CD1c-positive myeloid dendritic cell (primary cell): ENCODE measurements around the gene EXOC3L4.

ENCODE experiments used
- DNase-seq: peaks from one replicate; pipeline ENCODE4 v3.0.0-alpha.2; 2016; ENCODE audit errors: extremely low spot score

Gene EXOC3L4

DNA sequence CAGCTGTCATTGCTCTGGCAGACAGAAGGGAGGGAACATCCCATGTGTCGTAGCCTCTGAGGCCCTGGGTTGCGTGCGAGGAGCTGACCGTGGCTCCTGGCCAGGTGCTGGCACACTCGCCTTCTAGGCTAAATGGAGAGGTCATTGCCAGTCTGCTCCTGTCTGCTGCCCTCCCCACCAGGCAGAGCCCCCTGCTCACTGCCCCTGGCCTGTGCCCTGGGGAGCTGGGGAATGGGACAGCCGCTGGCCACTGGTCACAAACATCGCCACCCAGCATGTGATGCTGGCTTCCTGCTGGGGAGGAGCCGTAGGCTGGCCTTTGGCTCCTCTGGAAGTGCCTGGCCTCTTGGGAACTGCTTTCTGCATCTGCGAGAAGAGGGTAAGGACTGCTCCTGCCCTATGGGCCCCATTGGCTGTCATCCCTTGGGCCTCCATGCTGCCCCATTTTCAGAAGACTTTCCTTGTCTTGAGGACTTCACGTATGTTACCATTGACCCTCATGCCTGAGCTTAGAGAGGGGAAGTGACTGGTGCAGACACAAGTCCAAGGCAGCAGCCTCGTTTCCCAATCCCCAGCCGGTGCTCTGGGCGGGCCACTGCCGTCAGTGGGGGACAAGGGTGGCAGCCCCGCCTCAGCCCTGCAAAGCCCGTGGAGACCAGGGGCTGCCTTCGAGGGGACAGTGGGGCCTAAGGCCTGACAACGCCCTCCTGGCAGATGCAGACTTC is 26.8 kb downstream of the EXOC3L4 start:
- DNase-seq: peak; percentile 86

DNA sequence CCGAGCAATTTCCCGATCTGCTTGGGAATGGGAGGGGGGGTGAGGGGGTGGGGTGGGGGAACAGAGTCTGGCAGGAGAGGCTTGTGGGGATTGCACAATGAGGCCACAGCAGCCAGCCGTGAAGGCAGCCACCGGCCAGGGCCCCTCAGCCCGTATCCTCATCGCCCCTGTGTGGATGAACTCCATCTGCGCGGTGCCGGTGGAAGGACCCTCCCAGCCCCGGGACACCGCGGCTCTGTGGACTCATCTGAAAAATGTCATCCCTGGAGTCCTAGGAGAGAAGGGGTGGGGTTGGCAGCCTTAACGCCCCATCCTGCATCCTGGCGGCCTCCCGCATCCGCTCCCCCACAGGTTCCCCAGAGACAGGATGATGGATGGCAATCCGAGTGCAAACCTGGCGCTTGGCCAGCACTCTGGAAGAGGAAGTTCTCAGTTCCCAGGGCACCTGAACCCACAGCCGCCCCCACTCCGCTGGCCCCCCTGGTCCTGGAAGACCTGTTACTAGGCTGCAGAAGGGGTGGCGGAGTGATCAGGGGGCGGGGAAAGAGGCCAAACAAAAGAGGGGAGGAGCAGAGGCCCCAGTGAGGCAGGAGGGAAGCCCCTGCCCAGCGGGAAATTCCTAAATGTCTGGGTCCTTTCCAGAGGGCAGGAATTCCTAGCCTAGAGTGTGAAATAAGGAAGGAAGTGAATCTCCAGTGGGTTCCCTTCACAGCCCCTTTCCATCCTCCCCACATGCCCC is 27.5 kb downstream of the EXOC3L4 start:
- peak; percentile 83 for DNase-seq

DNA sequence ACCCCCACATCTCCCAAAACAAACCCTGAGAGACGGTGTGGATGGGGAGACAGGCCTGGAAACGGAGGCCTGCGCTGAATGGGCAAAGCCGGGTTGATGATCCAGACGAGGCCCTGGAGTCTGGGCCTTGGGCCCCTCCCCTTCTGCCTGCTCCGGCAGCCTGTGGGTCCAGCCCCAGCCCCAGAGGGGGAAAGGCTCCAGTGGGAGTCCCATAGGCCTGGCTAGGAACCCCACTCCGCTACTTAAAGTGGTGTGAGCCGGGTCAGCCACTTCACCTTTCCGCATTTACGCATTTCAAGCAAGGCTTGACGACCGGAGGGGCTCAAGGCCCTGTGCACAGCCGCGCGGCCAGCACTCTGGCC is 28.0 kb downstream of the EXOC3L4 start:
- no peak for DNase-seq

DNA sequence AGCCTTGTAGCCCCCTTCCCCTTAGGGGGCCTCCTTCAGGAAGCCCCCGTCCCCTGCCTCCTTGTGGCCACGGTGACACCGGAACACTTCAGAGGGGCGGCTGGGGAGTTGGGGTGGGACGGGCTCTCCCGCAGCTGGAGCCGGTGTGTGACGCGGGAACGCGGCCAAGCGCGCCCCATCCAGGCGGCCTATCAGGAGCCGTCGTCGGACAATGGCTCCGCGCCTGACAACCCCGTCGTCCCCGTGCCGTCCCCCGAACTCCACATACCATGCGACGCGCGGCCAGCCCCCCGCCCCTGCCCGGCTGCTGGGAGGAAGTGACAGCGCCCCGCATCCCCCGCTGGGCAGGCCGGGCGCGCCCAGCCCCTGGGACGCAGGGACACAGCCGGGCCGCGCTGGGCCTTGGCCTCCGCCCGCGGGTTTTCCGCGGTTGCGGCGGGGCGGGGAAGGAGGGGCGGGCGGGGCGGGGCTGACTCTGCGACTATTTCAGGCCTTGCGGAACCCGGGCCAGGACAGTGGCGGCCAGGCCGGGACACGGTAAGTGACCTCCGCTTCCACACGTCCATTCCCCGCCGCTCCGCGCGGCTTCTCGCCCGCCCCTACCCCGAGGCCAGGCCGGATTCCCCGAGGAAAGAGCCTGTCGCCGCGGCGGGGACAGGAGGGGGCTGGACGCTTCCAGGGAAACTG is 28.6 kb downstream of the EXOC3L4 start, which contains the start of gene TNFAIP2:
TNFAIP2 (plus strand) TSS at position 515 of the 687 bp plus-strand sequence. CDS start 2,997 bp downstream, outside the sequence.
- DNase-seq: peak; percentile 86

DNA sequence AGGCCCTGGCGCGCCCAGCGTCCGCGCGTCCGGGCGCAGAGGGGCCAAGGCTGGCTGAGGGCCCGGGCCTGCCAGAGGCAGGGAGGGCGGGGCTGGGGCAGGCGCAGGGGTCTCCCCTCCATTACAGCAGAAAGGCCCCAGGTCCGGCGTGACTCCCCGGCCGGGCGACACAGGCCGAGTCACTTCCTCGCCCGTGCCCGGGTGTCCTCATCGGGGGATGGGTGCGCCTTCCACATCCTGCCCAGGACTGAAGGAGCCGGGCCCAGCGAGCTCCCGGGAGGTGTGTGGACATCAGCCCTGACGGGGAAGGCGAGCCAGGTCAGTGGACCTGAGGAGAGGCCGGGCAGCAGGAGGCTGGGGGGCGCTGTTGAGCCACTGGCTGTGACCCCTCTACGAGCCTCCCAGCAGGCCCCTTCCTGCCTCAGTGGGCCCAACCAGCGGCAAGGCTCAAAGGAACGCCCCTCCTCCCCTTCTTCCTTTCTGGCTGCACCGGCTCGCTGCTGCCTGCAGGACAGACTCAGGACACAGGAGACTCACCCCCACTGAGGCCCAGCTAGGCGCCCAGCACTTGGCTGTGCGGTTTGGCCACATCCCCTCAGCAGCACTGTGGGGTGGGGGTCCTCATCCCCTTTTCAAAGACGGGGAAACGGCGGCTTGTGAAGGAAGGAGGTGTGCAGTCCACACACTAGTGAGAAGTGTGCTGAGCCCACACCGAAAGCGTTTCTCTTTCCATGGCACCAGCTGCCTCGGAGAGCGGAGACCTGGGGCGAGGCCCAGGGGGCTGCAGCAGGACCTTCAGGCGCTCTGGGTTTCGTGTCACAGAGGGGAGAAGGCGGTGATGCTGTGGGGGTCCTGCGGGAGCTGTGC is 29.3 kb downstream of the EXOC3L4 start:
- peak; percentile 52 for DNase-seq

DNA sequence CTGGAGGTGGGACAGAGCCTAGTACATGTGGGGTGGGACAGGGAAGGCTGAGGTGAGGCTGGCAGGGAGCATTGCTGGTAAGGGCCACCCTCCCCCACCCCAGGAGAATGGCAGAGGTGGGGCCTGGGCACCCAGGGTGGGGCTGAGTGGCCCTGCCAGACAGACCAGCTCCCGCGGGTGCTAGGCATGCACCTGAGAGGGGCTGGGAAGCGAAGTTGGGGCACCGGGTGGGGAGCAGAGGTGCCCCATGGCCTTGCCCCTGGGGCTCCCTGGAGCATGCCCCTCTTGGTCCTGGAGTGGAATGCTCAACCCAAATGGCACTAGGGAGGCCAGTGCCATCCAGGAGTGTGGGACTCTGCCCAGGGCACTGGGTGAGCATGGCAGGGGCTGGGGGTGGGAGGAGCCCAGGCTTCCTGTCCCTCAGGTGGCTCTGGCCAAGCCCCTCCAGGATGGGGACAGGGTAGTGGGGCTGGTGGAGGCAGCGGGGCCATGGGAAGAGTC is 30.0 kb downstream of the EXOC3L4 start:
- DNase-seq: no peak

DNA sequence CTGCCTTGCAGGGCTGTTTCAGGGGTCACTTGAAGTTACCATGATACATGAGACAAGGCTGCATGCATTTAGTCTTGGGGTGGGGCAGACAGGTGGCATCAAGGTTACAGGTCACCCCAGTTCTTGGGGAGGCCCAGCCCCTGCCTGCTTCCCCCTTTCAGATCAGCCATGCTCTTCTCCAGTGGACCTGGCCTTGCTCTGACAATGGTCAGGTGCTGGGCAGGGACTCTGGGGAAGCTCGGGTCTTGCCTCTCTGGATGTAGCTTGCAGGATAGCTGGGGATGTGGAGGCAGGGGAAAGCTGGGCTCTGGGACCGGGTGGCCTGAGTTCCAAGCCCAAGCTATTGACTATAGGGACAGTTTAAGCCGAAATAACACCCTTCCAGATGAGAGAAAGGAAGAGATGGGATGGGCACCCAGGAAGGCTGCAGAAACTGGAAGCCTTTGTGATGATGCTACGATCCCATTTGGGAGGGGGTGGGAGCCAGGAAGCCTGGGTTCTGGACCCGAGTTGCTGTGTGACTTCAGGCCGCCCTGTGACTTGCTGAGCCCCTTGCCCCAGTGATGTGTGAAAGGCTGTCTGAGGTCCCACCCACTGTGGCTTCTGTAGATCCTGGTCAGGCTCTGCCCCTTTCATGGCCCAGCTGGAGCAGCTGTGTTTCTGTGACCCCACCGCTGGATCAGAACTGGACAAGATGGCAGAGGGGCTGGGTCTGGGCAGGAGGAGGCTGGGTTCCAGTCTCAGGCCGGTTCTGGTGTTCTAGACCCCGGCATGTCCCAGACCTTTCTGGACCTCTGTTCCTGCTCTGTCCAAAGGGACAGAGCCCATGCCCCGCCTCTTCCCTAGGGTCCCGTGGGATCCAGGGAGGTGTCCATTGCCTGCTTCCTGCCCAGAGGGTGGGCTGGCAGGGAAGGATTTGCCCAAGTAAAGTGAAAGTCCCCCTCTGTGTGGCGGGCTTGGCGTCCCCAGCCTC is 30.9 kb downstream of the EXOC3L4 start:
- no peak for DNase-seq

DNA sequence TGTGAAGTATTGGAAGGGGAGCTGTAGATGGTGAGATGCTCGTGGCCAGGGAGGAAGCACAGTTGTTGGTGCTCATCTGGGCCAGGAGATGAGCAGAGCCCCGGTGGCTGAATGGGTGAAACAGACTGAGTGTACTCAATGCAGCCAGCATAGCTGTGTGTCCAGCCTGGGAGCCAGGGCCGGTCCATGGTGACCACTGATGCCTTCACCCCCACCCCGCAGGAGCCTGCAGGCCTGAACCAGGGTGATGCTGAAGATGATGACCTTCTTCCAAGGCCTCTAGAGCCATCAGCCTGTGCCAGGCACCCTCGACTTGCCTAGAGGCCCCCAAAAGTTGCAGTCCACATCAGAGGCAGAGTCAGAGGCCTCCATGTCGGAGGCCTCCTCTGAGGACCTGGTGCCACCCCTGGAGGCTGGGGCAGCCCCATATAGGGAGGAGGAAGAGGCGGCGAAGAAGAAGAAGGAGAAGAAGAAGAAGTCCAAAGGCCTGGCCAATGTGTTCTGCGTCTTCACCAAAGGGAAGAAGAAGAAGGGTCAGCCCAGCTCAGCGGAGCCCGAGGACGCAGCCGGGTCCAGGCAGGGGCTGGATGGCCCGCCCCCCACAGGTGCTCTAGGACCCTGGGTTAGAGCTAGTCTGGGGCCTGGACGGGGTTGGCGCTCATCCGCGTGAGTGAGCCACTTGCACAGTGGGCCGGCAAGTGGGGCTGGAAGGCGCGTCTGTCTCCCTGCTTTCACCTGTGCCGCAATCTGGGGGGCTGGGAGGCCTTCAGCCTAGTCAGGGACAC is 31.8 kb downstream of the EXOC3L4 start:
- no peak for DNase-seq

DNA sequence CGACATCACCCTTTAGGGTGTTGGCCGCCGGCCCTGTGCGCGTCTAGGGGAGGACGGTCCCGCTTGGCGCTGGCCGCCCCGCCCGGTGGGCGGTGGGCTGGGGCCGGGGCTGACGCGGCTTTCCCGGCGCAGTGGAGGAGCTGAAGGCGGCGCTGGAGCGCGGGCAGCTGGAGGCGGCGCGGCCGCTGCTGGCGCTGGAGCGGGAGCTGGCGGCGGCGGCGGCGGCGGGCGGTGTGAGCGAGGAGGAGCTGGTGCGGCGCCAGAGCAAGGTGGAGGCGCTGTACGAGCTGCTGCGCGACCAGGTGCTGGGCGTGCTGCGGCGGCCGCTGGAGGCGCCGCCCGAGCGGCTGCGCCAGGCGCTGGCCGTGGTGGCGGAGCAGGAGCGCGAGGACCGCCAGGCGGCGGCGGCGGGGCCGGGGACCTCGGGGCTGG is 32.4 kb downstream of the EXOC3L4 start:
- no peak for DNase-seq

DNA sequence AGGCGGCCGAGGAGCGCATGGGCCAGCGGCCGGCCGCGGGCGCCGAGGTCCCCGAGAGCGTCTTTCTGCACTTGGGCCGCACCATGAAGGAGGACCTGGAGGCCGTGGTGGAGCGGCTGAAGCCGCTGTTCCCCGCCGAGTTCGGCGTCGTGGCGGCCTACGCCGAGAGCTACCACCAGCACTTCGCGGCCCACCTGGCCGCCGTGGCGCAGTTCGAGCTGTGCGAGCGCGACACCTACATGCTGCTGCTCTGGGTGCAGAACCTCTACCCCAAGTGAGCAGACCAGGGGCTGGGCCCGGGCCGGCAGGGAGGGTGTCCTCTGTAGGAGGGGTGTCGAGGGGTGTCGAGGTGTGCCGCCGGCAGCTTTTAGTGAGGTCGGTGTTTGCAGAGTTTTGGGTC is 32.8 kb downstream of the EXOC3L4 start:
- no peak for DNase-seq

DNA sequence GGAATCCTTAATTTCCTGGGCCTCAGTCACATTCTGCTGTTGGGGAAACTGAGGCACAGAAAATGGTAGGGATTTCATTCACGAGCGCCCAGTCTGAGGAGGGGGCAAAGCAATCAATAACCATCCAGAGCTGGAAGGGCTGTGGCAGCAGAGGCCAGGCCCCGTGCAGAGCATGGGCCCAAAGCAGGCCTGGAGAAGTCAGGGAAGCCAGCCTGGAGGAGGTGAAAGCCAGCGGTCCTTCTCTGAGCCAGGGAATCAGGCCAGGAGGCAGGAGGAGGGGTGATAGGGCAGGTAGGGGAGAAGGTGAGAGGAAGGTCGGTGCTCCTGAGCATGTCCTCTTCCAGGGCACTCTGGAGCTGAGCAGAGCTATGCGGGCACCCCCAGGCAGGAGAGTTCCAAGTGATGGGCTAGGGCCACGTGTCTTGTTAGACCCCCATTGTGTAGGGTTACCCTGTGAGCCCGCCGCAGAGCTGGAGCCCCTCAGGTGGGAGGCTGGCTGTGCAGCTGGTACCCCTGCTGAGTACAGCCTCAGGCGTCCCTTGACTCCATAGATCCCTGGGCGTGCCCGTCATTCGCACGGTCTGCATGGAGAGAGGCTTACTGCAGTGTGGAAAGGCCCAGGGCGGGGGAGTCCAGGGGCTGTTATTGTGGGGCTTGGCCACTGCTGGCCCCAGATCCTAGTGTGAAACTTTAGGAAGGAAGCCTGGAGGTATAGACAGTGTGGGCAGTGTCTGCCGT is 33.5 kb downstream of the EXOC3L4 start:
- no peak for DNase-seq

DNA sequence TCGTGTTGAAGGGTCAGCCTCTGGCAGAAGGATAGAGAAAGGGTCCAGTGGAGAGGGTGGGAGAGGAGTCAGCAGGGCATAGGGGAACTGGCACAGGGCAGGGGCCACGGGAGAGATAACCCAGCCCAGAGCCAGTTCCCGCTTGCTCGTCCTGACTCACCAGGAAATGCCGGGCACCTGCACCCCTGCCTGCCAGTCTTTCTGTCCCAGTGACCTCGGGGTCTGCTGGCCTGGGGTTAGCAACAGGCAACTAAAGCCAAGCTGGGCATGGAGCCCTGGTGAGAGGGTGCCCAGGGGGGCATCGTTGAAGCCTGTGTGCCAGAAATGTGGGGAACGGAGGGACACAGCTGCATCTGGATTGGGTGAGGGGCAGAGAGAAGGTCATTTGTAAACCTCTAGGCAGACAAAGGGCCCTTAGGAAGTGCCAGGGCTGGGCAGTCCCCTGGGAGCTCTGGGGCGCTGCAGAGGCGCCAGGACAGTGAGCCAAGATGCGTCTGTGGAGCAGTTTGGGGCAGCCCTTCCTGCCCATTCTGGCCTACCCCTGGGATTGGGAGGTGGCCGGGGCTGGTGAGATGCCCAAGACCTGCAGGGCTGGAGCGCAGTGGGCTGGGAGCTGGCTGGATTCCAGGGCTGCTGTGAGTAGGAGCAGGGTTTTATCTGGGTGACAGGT is 34.2 kb downstream of the EXOC3L4 start:
- no peak for DNase-seq

DNA sequence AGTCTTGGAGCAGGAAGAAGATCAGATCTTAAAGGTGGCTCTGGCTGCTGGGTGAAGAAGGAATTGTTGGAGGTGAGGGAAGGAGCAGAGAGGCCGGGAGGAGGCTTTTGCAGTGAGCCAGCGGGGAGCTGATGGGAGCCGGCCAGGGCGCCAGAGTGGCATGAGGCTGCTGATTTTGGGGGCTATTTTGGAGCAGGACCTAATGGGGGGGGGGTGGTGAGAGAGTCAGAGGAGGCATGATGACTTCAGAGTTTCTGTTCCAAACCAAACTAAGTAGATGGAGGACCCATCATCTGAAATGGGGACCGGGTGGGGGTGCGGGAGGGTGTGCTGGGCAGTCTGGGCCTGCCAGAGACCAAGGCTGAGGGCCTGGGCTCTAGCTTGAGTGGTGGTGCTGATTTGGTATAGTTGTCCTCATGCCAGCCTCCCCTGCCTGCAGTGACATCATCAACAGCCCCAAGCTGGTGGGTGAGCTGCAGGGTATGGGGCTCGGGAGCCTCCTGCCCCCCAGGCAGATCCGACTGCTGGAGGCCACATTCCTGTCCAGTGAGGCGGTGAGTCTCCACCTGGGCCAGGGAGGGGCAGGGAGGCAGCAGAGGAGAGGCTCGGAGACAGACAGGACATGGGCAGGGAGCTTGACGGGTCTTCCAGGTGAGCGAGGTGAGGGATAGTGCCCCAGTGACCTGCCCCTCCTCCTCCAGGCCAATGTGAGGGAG is 34.9 kb downstream of the EXOC3L4 start:
- no peak for DNase-seq

DNA sequence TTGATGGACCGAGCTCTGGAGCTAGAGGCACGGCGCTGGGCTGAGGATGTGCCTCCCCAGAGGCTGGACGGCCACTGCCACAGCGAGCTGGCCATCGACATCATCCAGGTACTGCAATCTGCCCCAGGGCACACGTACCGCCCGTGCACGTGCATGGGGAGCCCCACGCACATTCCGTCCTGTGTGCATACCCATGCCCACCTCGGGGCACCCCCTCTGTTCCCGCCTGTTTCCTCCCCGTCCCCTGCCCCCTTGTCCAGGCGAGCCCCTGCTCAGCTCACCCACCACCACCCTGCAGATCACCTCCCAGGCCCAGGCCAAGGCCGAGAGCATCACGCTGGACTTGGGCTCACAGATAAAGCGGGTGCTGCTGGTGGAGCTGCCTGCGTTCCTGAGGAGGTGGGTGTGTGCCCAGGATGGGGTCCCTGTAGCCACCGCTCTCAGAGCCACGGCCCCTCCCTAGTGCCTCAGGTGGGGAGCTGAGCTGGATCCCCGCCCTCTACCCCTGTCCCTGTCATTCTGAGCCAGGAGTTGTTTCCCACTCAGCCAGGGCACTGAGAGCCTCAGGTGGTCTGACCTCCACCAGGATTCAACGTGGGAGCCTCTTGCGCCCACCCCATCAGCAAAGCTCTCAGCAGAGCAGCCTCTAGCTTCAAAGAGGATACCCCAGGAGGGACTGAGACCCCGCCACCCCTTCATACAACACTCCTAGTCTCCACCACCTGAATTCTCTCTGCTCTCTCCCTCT is 35.7 kb downstream of the EXOC3L4 start:
- no peak for DNase-seq

DNA sequence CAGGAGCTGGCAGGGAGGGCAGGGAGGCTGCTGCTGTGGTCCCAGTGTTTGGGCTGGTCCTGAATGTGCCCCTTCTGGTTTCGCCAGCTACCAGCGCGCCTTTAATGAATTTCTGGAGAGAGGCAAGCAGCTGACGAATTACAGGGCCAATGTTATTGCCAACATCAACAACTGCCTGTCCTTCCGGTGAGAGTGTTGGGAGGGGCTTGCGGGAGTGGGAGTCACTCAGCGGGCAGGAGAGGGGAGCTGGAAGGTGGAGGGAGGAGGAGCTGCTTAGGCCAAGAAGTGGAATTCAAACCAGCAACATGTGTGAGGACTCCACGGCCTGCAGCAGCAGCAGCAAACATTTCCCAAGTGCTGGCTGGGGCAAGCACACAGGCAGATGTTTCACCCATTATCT is 36.4 kb downstream of the EXOC3L4 start:
- DNase-seq: no peak

DNA sequence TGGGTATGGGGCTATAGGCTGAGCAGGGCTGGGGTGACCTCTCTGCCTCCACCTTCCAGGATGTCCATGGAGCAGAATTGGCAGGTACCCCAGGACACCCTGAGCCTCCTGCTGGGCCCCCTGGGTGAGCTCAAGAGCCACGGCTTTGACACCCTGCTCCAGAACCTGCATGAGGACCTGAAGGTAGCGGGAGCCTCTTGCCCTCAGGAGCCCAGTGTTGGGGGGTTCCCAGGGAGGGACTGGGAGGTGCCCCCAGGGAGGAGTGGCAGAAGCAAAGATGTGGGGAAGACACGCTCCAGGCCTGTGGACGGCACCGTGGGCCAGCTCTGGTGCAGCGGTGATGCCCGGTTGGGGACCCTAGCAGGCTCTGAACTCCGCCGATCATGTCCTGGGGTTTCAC is 37.1 kb downstream of the EXOC3L4 start:
- no peak for DNase-seq
